HEK293 (cell line): ENCODE results near the gene MTHFD1L.

ENCODE experiments used
- CTCF ChIA-PET: fragments of 350-600 bp; formaldehyde crosslinking; extraction: SDS; loops from one replicate; lab custom pipeline; 2021; ENCODE audit warnings: antibody characterized with exemption; lab: Yijun Ruan, JAX
- POLR2A ChIA-PET: fragments of 300-600 bp; formaldehyde crosslinking; extraction: SDS; loops from one replicate; lab custom pipeline; 2020; ENCODE audit warnings: antibody characterized with exemption, inconsistent platforms; lab: Yijun Ruan, JAX
- H3K27ac ChIP-seq: fragments of 200-500 bp; sonication (Bioruptor generic); 2 replicates; pipeline ENCODE4 v1.5.1; 2014; ENCODE audit warnings: low read depth, low read length, control low read depth, inconsistent platforms; ENCODE audit errors: extremely low read depth
- H3K36me3 ChIP-seq, 2 experiments: fragments of 200-500 bp in 1 of 2; sonication (Bioruptor generic) in 1 of 2; 1 replicate in 1 of 2; 2 replicates in 1 of 2; pipeline ENCODE4 v1.5.1; 2014 to 2017; ENCODE audit warnings: inconsistent platforms in 2 of 2, low read length in 2 of 2; ENCODE audit not compliant: control insufficient read depth in 2 of 2, insufficient read depth in 1 of 2
- H3K4me1 ChIP-seq: fragments of 200-500 bp; sonication (Bioruptor generic); 2 replicates; pipeline ENCODE4 v1.5.1; 2014; ENCODE audit warnings: mild to moderate bottlenecking, low read length, inconsistent platforms; ENCODE audit not compliant: control insufficient read depth, insufficient read depth
- H3K4me3 ChIP-seq: 2 replicates; pipeline ENCODE4 v1.5.1; 2011; ENCODE audit warnings: low read depth, mild to moderate bottlenecking, control low read depth, low read length, moderate library complexity
- H3K9me3 ChIP-seq: fragments of 200-500 bp; sonication (Bioruptor generic); 2 replicates; pipeline ENCODE4 v1.5.1; 2014; ENCODE audit warnings: low read depth, low read length, inconsistent platforms; ENCODE audit not compliant: control insufficient read depth, insufficient read depth
- GFI1B ChIP-seq: fragments of 450-650 bp; formaldehyde crosslinking; IDR thresholded peaks from 2 replicates; pipeline ENCODE4 v1.5.1; 2016; ENCODE audit warnings: missing biosample characterization, missing genetic modification characterization
- MZF1 ChIP-seq: fragments of 450-650 bp; formaldehyde crosslinking; IDR thresholded peaks from 2 replicates; pipeline ENCODE4 v1.5.1; 2017; ENCODE audit warnings: missing biosample characterization, missing genetic modification characterization, borderline replicate concordance
- ZBTB20 ChIP-seq: fragments of 450-650 bp; formaldehyde crosslinking; IDR thresholded peaks from 2 replicates; pipeline ENCODE4 v1.5.1; 2016; ENCODE audit warnings: missing biosample characterization, missing genetic modification characterization
- ZNF112 ChIP-seq: fragments of 450-650 bp; formaldehyde crosslinking; IDR thresholded peaks from 2 replicates; pipeline ENCODE4 v1.5.0; 2017; ENCODE audit warnings: missing biosample characterization, missing genetic modification characterization
- ZNF133 ChIP-seq: fragments of 450-650 bp; formaldehyde crosslinking; IDR thresholded peaks from 2 replicates; pipeline ENCODE4 v1.5.1; 2016; ENCODE audit warnings: missing biosample characterization, missing genetic modification characterization
- ZNF16 ChIP-seq: fragments of 450-650 bp; formaldehyde crosslinking; IDR thresholded peaks from 2 replicates; pipeline ENCODE4 v1.5.1; 2016; ENCODE audit warnings: low read depth, missing biosample characterization, missing genetic modification characterization
- ZNF184 ChIP-seq: fragments of 450-650 bp; IDR thresholded peaks from 2 replicates; pipeline ENCODE4 v1.5.1; 2018; ENCODE audit warnings: missing biosample characterization, mild to moderate bottlenecking, missing genetic modification characterization
- ZNF350 ChIP-seq: fragments of 450-650 bp; formaldehyde crosslinking; IDR thresholded peaks from 2 replicates; pipeline ENCODE4 v1.5.0; 2017; ENCODE audit warnings: missing biosample characterization, mild to moderate bottlenecking, missing genetic modification characterization
- ZNF37A ChIP-seq: fragments of 450-650 bp; IDR thresholded peaks from 2 replicates; pipeline ENCODE4 v1.5.1; 2018; ENCODE audit warnings: missing biosample characterization, missing genetic modification characterization
- ZNF529 ChIP-seq: fragments of 450-650 bp; formaldehyde crosslinking; IDR thresholded peaks from 2 replicates; pipeline ENCODE4 v1.5.1; 2017; ENCODE audit warnings: missing genetic modification characterization, missing biosample characterization; ENCODE audit not compliant: insufficient replicate concordance
- ZNF555 ChIP-seq: fragments of 450-650 bp; formaldehyde crosslinking; conservative IDR thresholded peaks from 2 replicates; pipeline ENCODE4 v1.5.1; 2017; ENCODE audit warnings: missing biosample characterization, mild to moderate bottlenecking, missing genetic modification characterization, inconsistent platforms
- ZNF610 ChIP-seq: fragments of 450-650 bp; formaldehyde crosslinking; IDR thresholded peaks from 2 replicates; pipeline ENCODE4 v1.5.1; 2016; ENCODE audit warnings: missing biosample characterization, missing genetic modification characterization, borderline replicate concordance
- ZNF791 ChIP-seq: fragments of 450-650 bp; formaldehyde crosslinking; IDR thresholded peaks from 2 replicates; pipeline ENCODE4 v1.5.1; 2016; ENCODE audit warnings: missing biosample characterization, missing genetic modification characterization
- ZNF843 ChIP-seq: fragments of 450-650 bp; formaldehyde crosslinking; IDR thresholded peaks from 2 replicates; pipeline ENCODE4 v1.5.1; 2016; ENCODE audit warnings: missing biosample characterization, missing genetic modification characterization
- TF ChIP-seq, protein P1 (sequence below): fragments of 450-650 bp; formaldehyde crosslinking; IDR thresholded peaks from 2 replicates; pipeline ENCODE4 v1.5.1; 2016; ENCODE audit warnings: missing biosample characterization, missing genetic modification characterization
- TF ChIP-seq, protein P2 (sequence below): fragments of 450-650 bp; formaldehyde crosslinking; IDR thresholded peaks from 2 replicates; pipeline ENCODE4 v1.5.1; 2016; ENCODE audit warnings: missing biosample characterization, missing genetic modification characterization
- TF ChIP-seq, protein P3 (sequence below): fragments of 450-650 bp; formaldehyde crosslinking; IDR thresholded peaks from 2 replicates; pipeline ENCODE4 v1.5.1; 2017; ENCODE audit warnings: missing biosample characterization, missing genetic modification characterization
- TF ChIP-seq, protein P4 (sequence below): fragments of 450-650 bp; formaldehyde crosslinking; IDR thresholded peaks from 2 replicates; pipeline ENCODE4 v1.5.1; 2016; ENCODE audit warnings: missing biosample characterization, missing genetic modification characterization
- TF ChIP-seq, protein P5 (sequence below): fragments of 450-650 bp; formaldehyde crosslinking; IDR thresholded peaks from 2 replicates; pipeline ENCODE4 v1.5.0; 2017; ENCODE audit warnings: missing biosample characterization, missing genetic modification characterization, borderline replicate concordance
- TF ChIP-seq, protein P6 (sequence below): fragments of 450-650 bp; formaldehyde crosslinking; IDR thresholded peaks from 2 replicates; pipeline ENCODE4 v1.5.1; 2017; ENCODE audit warnings: missing biosample characterization, missing genetic modification characterization

MTHFD1L gene

DNA sequence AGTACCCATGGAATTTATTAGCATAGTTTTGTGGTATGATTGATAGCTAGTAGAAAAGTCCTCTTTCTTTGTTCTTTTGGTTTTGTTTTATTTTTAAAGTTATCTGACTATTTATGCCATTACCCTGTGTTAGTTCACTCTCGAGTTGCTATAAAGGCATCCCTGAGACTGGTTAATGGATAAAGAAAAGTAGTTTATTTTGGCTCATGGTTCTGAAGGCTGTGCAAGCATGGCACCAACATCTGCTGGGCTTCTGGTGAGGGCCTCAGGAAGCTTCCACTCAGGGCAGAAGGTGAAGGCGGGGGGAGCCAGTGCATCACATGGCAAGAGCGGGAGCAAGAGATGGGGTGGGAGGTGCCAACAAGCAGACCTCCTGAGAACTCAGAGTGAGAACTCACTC is 166.5 kb downstream of the MTHFD1L start:
- TF ChIP-seq, protein P1, sequence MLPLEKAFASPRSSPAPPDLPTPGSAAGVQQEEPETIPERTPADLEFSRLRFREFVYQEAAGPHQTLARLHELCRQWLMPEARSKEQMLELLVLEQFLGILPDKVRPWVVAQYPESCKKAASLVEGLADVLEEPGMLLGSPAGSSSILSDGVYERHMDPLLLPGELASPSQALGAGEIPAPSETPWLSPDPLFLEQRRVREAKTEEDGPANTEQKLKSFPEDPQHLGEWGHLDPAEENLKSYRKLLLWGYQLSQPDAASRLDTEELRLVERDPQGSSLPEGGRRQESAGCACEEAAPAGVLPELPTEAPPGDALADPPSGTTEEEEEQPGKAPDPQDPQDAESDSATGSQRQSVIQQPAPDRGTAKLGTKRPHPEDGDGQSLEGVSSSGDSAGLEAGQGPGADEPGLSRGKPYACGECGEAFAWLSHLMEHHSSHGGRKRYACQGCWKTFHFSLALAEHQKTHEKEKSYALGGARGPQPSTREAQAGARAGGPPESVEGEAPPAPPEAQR (tag by site-specific recombination): no peak
- TF ChIP-seq ZNF37A: no peak
- TF ChIP-seq, protein P2, sequence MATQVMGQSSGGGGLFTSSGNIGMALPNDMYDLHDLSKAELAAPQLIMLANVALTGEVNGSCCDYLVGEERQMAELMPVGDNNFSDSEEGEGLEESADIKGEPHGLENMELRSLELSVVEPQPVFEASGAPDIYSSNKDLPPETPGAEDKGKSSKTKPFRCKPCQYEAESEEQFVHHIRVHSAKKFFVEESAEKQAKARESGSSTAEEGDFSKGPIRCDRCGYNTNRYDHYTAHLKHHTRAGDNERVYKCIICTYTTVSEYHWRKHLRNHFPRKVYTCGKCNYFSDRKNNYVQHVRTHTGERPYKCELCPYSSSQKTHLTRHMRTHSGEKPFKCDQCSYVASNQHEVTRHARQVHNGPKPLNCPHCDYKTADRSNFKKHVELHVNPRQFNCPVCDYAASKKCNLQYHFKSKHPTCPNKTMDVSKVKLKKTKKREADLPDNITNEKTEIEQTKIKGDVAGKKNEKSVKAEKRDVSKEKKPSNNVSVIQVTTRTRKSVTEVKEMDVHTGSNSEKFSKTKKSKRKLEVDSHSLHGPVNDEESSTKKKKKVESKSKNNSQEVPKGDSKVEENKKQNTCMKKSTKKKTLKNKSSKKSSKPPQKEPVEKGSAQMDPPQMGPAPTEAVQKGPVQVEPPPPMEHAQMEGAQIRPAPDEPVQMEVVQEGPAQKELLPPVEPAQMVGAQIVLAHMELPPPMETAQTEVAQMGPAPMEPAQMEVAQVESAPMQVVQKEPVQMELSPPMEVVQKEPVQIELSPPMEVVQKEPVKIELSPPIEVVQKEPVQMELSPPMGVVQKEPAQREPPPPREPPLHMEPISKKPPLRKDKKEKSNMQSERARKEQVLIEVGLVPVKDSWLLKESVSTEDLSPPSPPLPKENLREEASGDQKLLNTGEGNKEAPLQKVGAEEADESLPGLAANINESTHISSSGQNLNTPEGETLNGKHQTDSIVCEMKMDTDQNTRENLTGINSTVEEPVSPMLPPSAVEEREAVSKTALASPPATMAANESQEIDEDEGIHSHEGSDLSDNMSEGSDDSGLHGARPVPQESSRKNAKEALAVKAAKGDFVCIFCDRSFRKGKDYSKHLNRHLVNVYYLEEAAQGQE: no peak
- TF ChIP-seq ZNF791 (tag by site-specific recombination): no peak
- TF ChIP-seq, protein P3, sequence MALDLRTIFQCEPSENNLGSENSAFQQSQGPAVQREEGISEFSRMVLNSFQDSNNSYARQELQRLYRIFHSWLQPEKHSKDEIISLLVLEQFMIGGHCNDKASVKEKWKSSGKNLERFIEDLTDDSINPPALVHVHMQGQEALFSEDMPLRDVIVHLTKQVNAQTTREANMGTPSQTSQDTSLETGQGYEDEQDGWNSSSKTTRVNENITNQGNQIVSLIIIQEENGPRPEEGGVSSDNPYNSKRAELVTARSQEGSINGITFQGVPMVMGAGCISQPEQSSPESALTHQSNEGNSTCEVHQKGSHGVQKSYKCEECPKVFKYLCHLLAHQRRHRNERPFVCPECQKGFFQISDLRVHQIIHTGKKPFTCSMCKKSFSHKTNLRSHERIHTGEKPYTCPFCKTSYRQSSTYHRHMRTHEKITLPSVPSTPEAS: no peak
- TF ChIP-seq GFI1B (tag by site-specific recombination): no peak
- TF ChIP-seq, protein P4, sequence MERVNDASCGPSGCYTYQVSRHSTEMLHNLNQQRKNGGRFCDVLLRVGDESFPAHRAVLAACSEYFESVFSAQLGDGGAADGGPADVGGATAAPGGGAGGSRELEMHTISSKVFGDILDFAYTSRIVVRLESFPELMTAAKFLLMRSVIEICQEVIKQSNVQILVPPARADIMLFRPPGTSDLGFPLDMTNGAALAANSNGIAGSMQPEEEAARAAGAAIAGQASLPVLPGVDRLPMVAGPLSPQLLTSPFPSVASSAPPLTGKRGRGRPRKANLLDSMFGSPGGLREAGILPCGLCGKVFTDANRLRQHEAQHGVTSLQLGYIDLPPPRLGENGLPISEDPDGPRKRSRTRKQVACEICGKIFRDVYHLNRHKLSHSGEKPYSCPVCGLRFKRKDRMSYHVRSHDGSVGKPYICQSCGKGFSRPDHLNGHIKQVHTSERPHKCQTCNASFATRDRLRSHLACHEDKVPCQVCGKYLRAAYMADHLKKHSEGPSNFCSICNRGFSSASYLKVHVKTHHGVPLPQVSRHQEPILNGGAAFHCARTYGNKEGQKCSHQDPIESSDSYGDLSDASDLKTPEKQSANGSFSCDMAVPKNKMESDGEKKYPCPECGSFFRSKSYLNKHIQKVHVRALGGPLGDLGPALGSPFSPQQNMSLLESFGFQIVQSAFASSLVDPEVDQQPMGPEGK (tag by site-specific recombination): no peak
- TF ChIP-seq, protein P5, sequence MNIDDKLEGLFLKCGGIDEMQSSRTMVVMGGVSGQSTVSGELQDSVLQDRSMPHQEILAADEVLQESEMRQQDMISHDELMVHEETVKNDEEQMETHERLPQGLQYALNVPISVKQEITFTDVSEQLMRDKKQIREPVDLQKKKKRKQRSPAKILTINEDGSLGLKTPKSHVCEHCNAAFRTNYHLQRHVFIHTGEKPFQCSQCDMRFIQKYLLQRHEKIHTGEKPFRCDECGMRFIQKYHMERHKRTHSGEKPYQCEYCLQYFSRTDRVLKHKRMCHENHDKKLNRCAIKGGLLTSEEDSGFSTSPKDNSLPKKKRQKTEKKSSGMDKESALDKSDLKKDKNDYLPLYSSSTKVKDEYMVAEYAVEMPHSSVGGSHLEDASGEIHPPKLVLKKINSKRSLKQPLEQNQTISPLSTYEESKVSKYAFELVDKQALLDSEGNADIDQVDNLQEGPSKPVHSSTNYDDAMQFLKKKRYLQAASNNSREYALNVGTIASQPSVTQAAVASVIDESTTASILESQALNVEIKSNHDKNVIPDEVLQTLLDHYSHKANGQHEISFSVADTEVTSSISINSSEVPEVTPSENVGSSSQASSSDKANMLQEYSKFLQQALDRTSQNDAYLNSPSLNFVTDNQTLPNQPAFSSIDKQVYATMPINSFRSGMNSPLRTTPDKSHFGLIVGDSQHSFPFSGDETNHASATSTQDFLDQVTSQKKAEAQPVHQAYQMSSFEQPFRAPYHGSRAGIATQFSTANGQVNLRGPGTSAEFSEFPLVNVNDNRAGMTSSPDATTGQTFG (tag by site-specific recombination): no peak
- no peak for TF ChIP-seq ZNF350 (tag by site-specific recombination)
- TF ChIP-seq, protein P6, sequence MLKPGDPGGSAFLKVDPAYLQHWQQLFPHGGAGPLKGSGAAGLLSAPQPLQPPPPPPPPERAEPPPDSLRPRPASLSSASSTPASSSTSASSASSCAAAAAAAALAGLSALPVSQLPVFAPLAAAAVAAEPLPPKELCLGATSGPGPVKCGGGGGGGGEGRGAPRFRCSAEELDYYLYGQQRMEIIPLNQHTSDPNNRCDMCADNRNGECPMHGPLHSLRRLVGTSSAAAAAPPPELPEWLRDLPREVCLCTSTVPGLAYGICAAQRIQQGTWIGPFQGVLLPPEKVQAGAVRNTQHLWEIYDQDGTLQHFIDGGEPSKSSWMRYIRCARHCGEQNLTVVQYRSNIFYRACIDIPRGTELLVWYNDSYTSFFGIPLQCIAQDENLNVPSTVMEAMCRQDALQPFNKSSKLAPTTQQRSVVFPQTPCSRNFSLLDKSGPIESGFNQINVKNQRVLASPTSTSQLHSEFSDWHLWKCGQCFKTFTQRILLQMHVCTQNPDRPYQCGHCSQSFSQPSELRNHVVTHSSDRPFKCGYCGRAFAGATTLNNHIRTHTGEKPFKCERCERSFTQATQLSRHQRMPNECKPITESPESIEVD (tag by site-specific recombination): no peak
- TF ChIP-seq ZNF610 (tag by site-specific recombination): no peak
- TF ChIP-seq MZF1 (tag by site-specific recombination): no peak
- TF ChIP-seq ZNF133 (tag by site-specific recombination): no peak
- no peak for TF ChIP-seq ZNF843 (tag by site-specific recombination)
- TF ChIP-seq ZNF184: no peak
- no peak for TF ChIP-seq ZNF555
- no peak for TF ChIP-seq ZBTB20 (tag by site-specific recombination)
- no peak for TF ChIP-seq ZNF112 (tag by site-specific recombination)
- no peak for TF ChIP-seq ZNF16 (tag by site-specific recombination)
- no peak for TF ChIP-seq ZNF529
- Histone ChIP-seq H3K9me3 (no peaks in the 10 kb centered on the region), H3K36me3 (peaks cover 0 to 21% of the 10 kb centered on the region in 2 experiments; a peak in 2 of 3 replicates), H3K4me3 (no peak overlapping the region), H3K27ac (no peak overlapping the region), H3K4me1 (no peaks in the 10 kb centered on the region)
- ChIA-PET CTCF (interaction anchor here (0.6 to 24.7 kb wide), 2 partner anchors 297 to 689 kb away, joined by 3 to 512 read pairs; no protein-coding TSS in a partner anchor), POLR2A (no interaction called here)
